Medulla oblongata (tissue), 1 donor: ENCODE results near the gene ADAMTS18.

ENCODE experiments used
- DNase-seq: peaks from one replicate; pipeline ENCODE4 v3.0.0-alpha.2; 2015; ENCODE audit errors: extremely low spot score

ADAMTS18 gene

DNA sequence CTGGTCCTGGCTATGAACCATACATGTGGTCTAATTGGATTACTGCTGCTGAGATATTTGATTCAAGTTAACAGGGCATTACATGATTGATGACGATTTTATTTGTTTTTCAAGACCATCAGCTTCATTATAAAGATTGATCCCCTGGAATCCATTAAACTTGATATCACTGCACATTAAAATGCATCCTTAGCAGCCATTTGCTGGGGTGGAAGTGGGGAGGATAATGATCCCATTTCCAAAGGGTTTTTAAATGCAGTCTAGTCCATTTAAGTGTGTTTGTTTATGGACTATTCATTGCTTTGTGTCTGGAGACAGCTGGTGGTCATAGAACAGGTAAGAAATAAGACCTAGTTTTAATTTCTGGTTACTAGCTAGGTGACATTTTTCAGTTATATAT, 40.9 kb downstream of the ADAMTS18 start:
- DNase-seq = no peak

DNA sequence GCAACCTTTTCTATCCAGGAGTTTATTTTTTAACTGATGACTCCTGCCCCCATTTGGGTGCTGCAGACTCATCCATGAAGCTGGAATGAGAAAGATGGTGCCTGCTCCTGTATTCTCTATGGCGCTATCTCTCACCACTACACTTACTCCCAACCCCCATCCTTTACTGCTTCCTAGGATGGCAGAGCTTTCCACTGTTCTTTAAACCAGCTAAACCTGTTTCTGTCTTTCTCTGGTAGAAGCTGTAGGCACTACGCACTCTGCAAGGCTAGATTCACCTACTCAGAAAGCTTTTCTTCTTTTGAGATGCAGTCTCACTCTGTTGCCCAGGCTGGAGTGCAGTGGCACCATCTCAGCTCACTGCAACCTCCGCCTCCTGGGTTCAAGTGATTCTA, 47.0 kb downstream of the ADAMTS18 start:
- no peak for DNase-seq

DNA sequence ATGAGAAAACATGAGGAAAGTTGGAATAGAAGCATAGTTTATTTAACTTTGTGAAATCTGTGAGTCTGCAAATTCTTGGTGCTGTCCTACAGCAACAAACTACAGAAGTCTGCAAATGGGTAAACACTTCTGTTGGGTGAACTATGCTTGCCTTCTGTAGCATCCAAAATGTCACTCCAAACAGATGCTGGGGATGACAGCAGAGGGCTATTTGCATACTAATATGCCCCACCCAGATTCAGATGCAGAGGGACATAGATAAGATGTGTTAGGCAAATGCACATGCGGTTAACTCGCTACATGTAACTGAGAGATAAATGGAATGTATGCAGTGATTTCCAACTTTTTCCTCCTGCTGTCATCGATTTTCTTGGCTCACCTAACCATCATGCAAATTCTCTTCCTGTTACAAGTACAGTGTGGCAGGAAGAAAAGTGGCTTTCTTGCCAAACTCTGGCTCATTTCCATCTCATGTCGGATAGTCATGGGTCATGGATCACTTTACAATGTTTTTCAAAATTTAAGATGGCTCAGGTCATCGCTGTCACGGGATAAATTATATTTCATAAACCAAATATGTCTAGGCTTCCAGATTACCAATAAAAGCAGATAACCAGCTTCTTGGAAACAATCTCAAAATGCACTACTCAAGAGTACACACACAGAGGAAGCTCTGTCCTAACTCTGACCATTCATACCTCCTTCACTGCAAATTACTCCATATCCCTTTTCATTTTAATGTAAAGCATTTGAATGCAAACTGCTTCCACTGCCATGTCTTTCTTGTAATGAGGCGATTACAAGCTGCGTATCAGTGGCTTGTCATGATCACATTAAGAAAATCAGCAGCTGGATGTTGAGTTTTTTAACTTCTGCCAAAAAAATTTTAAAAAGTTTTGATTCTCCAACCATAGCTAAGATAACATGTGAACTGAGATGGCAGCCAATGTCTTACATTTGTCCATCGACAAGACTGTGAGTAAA, 47.7 kb downstream of the ADAMTS18 start:
- no peak for DNase-seq

DNA sequence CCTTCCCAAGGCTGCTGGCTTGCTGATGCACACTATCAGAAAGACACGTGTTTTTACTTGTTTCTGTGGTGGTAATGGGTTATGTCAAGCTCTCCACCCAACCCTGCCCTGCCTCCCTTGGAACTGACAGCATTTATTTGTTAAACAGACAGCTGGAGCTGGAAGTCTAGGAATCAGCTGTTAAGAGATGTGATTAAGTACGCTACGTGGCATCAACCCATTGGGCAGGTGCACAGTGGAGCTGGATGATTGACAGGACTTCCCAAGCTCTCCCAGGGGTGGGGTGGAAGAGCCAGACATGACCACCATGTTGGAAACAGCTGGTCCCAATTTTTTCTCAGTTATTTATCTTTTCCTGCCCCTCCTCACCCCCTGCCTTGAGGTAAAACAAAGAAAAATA, 49.4 kb downstream of the ADAMTS18 start:
- no peak for DNase-seq

DNA sequence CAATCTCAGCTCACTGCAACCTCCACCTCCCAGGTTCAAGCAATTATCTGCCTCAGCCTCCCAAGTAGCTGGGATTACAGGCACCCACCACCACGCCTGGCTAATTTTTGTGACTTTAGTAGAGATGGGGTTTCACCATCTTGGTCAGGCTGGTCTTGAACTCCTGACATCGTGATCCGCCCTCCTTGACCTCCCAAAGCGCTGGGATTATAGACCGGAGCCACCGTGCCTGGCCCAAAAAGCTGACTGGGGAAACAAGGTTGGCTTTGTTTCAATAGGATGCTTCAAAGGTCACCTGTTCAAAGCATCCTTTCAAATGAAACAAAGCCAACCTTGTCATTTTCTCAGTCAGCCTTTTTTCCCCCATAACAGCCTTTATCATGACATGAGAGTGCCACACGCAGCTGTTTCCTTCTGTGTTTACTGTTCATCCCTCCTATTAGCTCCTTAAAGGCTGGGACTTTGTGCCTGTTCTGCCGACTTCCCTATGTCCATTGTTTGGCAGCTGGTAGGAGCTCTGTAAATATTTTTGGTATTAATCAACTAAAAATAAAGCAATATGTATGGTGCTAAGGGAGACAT, 51.1 kb downstream of the ADAMTS18 start:
- no peak for DNase-seq

DNA sequence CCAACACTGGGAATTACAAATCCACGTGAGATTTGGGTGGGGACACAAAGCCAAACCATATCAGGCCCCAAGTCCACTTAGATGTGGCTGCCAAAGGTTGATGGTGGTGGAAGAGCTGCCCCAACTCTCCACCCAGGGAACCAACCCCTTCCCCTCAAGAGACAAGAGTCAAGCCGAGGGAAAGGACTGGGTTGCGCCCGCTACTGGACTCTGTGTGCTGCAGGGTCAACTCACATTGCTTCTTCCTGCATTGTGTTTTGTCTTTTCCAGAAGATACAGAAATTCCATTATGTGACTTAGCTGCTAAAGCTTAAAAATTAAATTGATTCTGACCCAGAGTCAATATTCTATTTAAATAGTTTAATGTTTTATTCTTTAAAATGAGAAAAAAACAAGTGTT, 58.5 kb downstream of the ADAMTS18 start:
- DNase-seq = no peak

DNA sequence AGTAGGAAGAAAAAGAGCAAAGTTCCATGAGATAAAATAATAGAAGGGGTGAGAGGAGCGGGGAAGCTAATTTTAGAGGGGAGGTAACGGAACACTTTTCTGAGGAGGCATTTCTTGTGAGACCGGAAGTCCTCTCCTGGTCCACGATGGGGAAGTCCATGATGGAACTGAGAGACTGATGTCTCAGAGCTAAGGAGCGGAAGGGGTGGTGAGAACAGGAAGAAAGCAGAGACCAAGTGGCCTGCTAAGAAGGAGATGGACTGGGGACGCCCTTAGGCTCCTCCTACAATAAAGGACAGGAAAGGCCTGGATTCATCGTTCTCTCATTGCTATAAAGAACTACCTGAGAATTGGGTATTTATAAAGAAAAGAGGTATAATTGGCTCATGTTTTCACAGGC, 59.4 kb downstream of the ADAMTS18 start:
- DNase-seq = no peak

GRCh38 chr16:77374384-77374783, 60.5 kb downstream of the ADAMTS18 start:
- DNase-seq = no peak

DNA sequence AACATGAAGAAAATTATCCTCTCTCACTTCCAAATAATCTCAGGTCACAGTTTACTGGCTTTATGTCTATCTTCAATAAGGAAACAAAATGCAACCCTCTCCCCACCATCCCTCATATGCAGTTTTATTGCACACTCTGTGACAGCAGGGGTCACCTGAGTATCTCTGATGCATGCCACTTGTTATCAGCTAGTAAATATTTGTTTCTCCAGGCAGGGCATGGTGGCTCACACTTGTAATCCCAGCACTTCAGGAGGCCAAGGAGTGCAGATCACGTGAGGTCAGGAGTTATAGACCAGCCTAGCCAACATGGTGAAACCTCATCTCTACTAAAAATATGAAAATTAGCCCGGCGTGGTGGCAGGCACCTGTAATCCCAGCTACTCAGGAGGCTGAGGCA, 61.1 kb downstream of the ADAMTS18 start:
- DNase-seq = no peak

GRCh38 chr16:77364770-77365169, 70.1 kb downstream of the ADAMTS18 start:
- no peak for DNase-seq

GRCh38 chr16:77359065-77359502, 75.8 kb downstream of the ADAMTS18 start:
- DNase-seq = peak; percentile 72

DNA sequence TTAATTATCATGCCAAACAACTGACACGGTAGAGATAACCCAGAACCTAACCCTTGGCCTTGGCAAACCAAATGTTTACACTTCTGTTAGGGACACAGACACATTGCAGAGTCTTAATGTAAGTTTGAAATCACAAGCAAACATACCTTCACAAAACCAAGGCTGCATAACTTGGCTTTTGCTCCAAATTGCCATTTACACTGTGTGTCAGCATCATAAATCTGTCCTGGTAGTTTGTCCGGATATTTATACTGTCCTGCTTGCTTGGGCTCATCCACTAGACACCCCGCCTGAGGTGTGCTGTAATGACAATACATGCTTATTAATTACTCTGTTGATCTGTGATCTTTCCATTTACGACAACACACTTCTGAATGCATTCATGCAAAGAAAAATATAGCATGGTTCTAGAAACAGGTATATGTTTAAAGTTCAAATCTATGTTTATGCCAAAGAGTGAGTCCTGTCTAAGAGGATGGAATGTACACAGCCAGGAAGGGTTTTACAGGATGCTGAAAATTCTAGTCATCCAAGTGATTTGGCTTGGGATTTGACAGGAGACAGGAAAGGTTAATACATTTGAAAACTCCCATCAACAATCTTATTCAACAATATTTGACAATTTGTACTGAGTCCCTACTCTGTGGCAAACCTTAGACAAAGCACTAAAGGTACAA, 81.1 kb downstream of the ADAMTS18 start:
- no peak for DNase-seq

GRCh38 chr16:77344341-77344740, 90.5 kb downstream of the ADAMTS18 start:
- no peak for DNase-seq

DNA sequence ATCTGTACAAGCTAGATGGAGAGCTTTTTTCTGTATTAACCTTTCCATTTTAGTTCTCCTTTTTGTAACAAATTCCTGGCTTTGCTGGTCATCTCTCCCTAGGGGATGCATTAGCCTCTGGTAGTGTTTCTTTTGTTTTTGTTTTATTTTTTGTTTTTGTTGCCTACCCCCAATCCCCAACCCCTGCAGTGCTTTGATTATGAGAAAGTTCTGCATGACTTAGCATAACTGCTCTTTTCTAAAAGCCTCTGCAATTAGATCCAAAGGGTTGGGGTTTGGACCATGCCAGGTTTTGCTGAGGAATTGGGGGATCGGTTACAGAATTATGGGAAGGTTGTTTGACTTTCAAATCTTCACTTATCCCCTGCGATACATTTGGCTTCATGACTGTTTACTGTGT, 98.2 kb downstream of the ADAMTS18 start:
- no peak for DNase-seq

DNA sequence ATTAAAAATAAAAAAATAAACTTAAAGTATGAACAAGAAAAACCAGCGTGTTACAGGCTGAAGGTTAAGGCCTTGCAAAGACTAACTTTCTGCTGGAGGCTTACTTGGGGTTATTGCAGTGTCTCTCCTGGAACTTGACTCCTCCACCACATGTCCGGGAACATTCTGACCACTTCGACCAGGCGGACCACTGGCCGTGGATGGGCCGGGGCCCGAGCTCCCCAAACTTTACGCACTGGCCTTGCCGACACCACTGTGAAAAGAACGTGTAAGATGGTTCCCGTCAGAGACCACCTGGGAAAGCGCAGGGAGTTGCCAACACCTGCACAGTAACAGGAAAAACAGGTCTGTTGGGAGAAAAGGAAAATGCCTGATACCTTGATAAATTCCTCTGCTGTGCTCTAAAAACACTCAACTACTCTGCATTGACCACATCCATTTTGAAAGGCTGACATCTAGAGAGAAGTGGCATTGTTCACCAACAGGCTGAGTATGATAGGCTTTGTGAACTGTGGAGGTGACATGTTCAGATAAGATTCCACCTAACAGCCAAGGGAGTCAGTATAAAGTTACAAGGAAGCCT, 99.1 kb downstream of the ADAMTS18 start:
- DNase-seq = no peak

GRCh38 chr16:77332792-77333191, 102.0 kb downstream of the ADAMTS18 start:
- DNase-seq = no peak

DNA sequence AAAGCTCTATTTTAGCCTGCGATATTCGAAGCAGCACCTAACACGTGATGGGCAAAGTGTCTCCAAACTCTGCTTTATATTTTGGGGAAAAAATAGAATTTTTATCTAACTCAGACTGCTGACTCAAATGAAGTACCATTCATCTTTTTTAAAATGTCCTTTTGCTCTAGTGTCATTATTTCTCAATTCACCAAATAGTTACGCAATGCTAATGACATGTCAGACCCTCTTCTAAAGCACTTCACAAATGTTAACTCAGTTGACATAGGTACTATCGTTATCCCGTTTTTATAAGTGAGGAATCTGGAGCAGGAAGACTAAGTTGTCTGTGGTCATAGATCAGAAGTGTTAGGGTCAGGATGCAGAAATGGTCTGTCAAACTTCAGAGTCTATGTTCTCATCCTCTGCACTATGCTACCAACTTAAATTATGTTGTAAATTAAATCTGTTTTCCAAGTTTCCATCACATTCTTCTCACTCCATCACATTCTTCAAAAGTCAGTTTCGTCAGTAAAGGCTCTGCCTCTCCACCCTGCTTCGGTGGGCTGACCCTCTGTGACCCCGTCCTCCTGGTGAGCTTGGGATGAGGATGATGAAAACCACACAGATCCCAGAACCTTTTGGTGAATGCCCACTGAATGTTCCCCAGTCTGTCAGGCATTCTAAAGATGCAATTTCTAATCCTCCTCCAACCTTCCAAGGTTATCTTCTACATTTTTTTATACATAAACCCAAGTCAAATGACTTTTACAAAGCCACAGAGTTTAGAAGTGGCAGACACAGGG, 102.8 kb downstream of the ADAMTS18 start:
- DNase-seq = no peak

- no peak for DNase-seq
These were observed 103.8 kb downstream of the ADAMTS18 start for GRCh38 chr16:77331043-77331442.

GRCh38 chr16:77330332-77331042, 104.3 kb downstream of the ADAMTS18 start:
- DNase-seq = no peak

DNA sequence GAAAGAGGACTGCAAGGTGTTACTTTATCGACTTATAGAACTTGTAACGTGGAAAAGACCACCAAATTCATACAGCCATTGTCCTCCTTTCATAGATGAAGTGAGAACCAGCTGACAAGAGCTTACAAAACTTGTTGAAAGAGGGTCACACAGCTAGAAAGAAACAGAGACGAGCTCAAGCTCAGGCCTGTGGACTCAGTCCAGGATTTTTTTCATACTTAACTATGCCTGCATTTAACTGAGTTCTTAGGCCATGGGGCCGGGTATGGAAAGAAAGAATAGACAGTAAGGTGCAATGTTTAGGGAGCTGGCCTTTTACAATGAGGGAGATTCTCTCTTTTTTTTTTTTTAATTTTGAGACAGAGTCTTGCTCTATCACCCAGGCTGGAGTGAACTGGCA, 106.1 kb downstream of the ADAMTS18 start:
- no peak for DNase-seq

DNA sequence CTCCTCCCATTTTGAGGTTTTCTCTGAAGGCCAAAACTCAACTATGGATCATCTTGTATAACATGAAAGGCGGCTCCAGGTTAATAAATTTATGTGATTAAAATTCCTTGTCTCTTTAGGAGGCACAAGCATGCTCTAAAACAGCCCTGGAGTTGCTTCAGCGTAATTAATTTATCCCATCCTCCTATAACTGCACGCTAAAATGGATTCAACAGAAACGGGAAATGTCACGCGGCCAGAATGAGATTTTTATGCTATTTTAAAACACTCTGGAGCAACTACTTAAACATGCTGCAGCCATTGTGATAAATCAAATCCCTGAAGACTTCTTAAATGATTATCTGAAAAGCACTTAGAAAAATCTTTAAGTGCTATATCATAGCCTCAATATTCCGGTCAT, 106.6 kb downstream of the ADAMTS18 start:
- DNase-seq = no peak
